GM12878 (cell line): ENCODE data around the gene FPGS. TPM values are rescaled to one million over a fixed set of nuclear protein-coding genes. Genes with fewer than 3 reads are reported as not detected.

ENCODE experiments used
- ATF3 ChIP-seq: IDR thresholded peaks from 2 replicates; pipeline ENCODE4 v1.6.1; 2011; ENCODE audit warnings: low read depth, mild to moderate bottlenecking, low read length, moderate library complexity, borderline replicate concordance; ENCODE audit errors: extremely low read depth
- ATF7 ChIP-seq: fragments of 450-650 bp; IDR thresholded peaks from 2 replicates; pipeline ENCODE4 v1.6.1; 2016; ENCODE audit warnings: low read depth, mild to moderate bottlenecking
- CEBPZ ChIP-seq: fragments of 150-350 bp; IDR thresholded peaks from 2 replicates; pipeline ENCODE4 v1.6.1; 2016; ENCODE audit warnings: low read depth, low read length
- EED ChIP-seq: sonication (generic); IDR thresholded peaks from 2 replicates; pipeline ENCODE4 v1.6.1; 2016; ENCODE audit warnings: antibody characterized with exemption, low read depth
- EGR1 ChIP-seq, 2 experiments: IDR thresholded peaks; 1 replicate in 1 of 2; 2 replicates in 1 of 2; pipeline ENCODE4 v1.6.1; 2011 to 2012; ENCODE audit warnings: low read depth in 2 of 2, low read length in 2 of 2, borderline replicate concordance in 1 of 2, mild to moderate bottlenecking in 1 of 2, moderate library complexity in 1 of 2
- ESRRA ChIP-seq: IDR thresholded peaks from 2 replicates; pipeline ENCODE4 v1.6.1; 2012; ENCODE audit warnings: mild to moderate bottlenecking, low read length, improper control_type of control experiment
- HDGF ChIP-seq: fragments of 450-650 bp; IDR thresholded peaks from 2 replicates; pipeline ENCODE4 v1.6.1; 2016; ENCODE audit warnings: antibody characterized with exemption
- IRF3 ChIP-seq: fragments of 450-650 bp; IDR thresholded peaks from 2 replicates; pipeline ENCODE4 v1.6.1; 2014; ENCODE audit warnings: mild to moderate bottlenecking
- MTA3 ChIP-seq: IDR thresholded peaks from 2 replicates; pipeline ENCODE4 v1.6.1; 2012; ENCODE audit warnings: low read length, inconsistent platforms, borderline replicate concordance
- MYC ChIP-seq: IDR thresholded peaks from 2 replicates; pipeline ENCODE4 v1.6.1; 2011; ENCODE audit warnings: mild to moderate bottlenecking, low read length, moderate library complexity, inconsistent platforms; ENCODE audit not compliant: insufficient read depth, insufficient replicate concordance, insufficient read length, severe bottlenecking
- NR2F1 ChIP-seq: fragments of 450-650 bp; conservative IDR thresholded peaks from 2 replicates; pipeline ENCODE4 v1.6.1; 2017; ENCODE audit warnings: mild to moderate bottlenecking
- NRF1 ChIP-seq: conservative IDR thresholded peaks from 2 replicates; pipeline ENCODE4 v1.6.1; 2011; ENCODE audit warnings: mild to moderate bottlenecking, low read depth, low read length, improper control_type of control experiment
- POLR2A ChIP-seq: IDR thresholded peaks from 2 replicates; pipeline ENCODE4 v1.6.1; 2011; ENCODE audit warnings: low read depth, mild to moderate bottlenecking, low read length
- RBBP5 ChIP-seq: fragments of 200-600 bp; sonication (generic); conservative IDR thresholded peaks from 2 replicates; pipeline ENCODE4 v1.6.1; 2016
- SMAD1 ChIP-seq: fragments of 450-650 bp; IDR thresholded peaks from 2 replicates; pipeline ENCODE4 v1.6.1; 2018; ENCODE audit warnings: mild to moderate bottlenecking, low read depth; ENCODE audit not compliant: partially characterized antibody
- STAT3 ChIP-seq: IDR thresholded peaks from 2 replicates; pipeline ENCODE4 v1.6.1; 2011; ENCODE audit warnings: low read depth, low read length, improper control_type of control experiment
- YBX1 ChIP-seq: fragments of 450-650 bp; IDR thresholded peaks from 2 replicates; pipeline ENCODE4 v1.6.1; 2016; ENCODE audit warnings: antibody characterized with exemption
- ZNF622 ChIP-seq: fragments of 450-650 bp; IDR thresholded peaks from 2 replicates; pipeline ENCODE4 v1.6.1; 2017; ENCODE audit warnings: mild to moderate bottlenecking, inconsistent platforms
- polyA plus RNA-seq, 11 experiments: library from polyadenylated mRNA; depleted of rRNA in 4 of 11; unstranded in 6 of 11; stranded (reverse) in 5 of 11; fragments of >200 nt; fragmentation: Nextera tagmentation in 4 of 11; fragmentation: Illumina TruSeq in 1 of 11; extraction: Ambion mirVana in 4 of 11; extraction: Trizol in 1 of 11; gene quantifications; 1 replicate in 1 of 11; 2 replicates in 10 of 11; pipeline versions ENCODE4 v1.2.1 to v1.2.3, GENCODE V29; 2011 to 2016; ENCODE audit warnings: inconsistent platforms in 2 of 11, missing spikeins in 2 of 11, low read depth in 1 of 11
- total RNA-seq, 4 experiments: library from RNA; depleted of rRNA in 3 of 4; stranded (reverse); fragments of >200 nt in 3 of 4; fragmentation: Illumina TruSeq in 1 of 4; extraction: Trizol in 1 of 4; gene quantifications; 2 replicates each; pipeline versions ENCODE4 v1.2.1 to v1.2.3, GENCODE V29; 2013 to 2021
- TF ChIP-seq, protein P1 (sequence below): fragments of 450-650 bp; conservative IDR thresholded peaks from 2 replicates; pipeline ENCODE4 v1.6.1; 2017; ENCODE audit warnings: mild to moderate bottlenecking, moderate library complexity
- TF ChIP-seq, protein P2 (sequence below): IDR thresholded peaks from 2 replicates; pipeline ENCODE4 v1.6.1; 2011; ENCODE audit warnings: borderline replicate concordance, low read depth, mild to moderate bottlenecking, moderate library complexity, low read length; ENCODE audit not compliant: insufficient read depth, poor library complexity, severe bottlenecking
- TF ChIP-seq, protein P3 (sequence below): IDR thresholded peaks from 2 replicates; pipeline ENCODE4 v1.6.1; 2012; ENCODE audit warnings: low read depth, low read length, improper control_type of control experiment

FPGS gene
- total and polyA plus RNA-seq, 10 of the 15 experiments (the other 5 are each of a cell fraction or from before 2014, with no cell fraction given), result 1.2 to 127 (median 80.4) TPM

GRCh38 chr9:127785933-127786772 lies 16.5 kb upstream of the FPGS start, which contains the start of gene CDK9 (continued):
- TF ChIP-seq CEBPZ (no peak), YBX1 (no peak), MYC (no peak), ZNF622 (no peak), POLR2A (peak; percentile 83), EGR1 (IDR thresholded peaks at IDR 0.05; ENCODE audit: borderline replicate concordance in 1 of 2, low read depth in 2 of 2, low read length in 2 of 2) (peak in 1 of 2 experiments; percentile 57; a peak in 2 of 3 replicates), IRF3 (no peak), RBBP5 (no peak), HDGF (0 out of 2 replicates have a peak, but pooled peaks have one; percentile 41), ESRRA (no peak), NRF1 (no peak), ATF7 (peak; percentile 18; the same call in 1 of the 2 replicates), MTA3 (no peak), STAT3 (no peak), SMAD1 (no peak), EED (peak; percentile 44; the same call in 1 of the 2 replicates), ATF3 (no peak), NR2F1 (0 out of 2 replicates have a peak, but pooled peaks have one; percentile 20)
- TF ChIP-seq, protein P1, sequence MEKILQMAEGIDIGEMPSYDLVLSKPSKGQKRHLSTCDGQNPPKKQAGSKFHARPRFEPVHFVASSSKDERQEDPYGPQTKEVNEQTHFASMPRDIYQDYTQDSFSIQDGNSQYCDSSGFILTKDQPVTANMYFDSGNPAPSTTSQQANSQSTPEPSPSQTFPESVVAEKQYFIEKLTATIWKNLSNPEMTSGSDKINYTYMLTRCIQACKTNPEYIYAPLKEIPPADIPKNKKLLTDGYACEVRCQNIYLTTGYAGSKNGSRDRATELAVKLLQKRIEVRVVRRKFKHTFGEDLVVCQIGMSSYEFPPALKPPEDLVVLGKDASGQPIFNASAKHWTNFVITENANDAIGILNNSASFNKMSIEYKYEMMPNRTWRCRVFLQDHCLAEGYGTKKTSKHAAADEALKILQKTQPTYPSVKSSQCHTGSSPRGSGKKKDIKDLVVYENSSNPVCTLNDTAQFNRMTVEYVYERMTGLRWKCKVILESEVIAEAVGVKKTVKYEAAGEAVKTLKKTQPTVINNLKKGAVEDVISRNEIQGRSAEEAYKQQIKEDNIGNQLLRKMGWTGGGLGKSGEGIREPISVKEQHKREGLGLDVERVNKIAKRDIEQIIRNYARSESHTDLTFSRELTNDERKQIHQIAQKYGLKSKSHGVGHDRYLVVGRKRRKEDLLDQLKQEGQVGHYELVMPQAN, result peak; percentile 76
- TF ChIP-seq, protein P2, sequence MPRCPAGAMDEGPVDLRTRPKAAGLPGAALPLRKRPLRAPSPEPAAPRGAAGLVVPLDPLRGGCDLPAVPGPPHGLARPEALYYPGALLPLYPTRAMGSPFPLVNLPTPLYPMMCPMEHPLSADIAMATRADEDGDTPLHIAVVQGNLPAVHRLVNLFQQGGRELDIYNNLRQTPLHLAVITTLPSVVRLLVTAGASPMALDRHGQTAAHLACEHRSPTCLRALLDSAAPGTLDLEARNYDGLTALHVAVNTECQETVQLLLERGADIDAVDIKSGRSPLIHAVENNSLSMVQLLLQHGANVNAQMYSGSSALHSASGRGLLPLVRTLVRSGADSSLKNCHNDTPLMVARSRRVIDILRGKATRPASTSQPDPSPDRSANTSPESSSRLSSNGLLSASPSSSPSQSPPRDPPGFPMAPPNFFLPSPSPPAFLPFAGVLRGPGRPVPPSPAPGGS, result no peak
- TF ChIP-seq, protein P3, sequence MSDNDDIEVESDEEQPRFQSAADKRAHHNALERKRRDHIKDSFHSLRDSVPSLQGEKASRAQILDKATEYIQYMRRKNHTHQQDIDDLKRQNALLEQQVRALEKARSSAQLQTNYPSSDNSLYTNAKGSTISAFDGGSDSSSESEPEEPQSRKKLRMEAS, result no peak
